GM21423 (cell line): ENCODE measurements around the gene TMEM178B.
"Not testable (repeated sequence)": the region's sequence is repeated elsewhere in the genome, so short reads cannot be mapped to it uniquely, and the experiment has no call there.

ENCODE experiments used
- ATAC-seq: cut with Tn5 transposase; IDR thresholded peaks from one replicate; pipeline ENCODE4 v1.9.1; 2021; ENCODE audit warnings: mild to moderate bottlenecking, moderate library complexity; ENCODE audit not compliant: unreplicated experiment

TMEM178B gene

DNA sequence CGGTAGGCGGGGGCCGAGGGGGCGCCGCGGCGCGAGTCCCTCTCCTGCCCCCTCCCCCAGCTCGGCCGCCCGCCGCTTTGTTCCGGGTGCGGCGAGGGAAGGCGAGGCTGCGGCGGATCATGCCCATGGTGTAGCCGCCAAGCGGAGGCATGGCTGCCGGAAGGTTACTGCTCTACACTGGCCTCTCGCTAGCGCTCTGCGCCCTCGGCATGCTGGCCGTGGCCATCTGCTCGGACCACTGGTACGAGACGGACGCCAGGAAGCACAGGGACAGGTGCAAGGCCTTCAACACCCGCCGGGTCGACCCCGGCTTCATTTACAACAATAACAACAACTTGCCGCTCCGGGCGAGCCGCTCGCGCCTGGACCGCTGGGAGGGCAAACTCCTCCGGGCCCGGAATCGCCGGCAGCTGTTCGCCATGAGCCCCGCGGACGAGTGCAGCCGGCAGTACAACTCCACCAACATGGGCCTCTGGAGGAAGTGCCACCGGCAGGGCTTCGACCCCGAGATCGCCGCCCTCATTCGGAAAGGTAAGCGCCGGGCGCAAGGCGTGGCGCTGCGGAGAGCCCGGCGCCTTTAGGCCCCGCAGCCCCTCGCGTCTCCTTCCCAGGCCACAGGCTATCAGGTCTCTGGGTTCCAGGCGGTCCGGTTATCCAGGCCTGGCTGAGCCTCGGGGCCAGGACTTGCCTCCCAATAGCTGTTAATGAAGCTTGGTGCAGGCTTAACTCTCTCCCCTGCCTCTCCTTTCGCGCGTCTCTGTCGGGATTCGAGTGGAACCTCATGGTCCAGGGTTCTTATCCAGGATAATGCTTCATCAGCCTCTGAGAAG is 513 bp downstream of the TMEM178B start:
- no peak for ATAC-seq

DNA sequence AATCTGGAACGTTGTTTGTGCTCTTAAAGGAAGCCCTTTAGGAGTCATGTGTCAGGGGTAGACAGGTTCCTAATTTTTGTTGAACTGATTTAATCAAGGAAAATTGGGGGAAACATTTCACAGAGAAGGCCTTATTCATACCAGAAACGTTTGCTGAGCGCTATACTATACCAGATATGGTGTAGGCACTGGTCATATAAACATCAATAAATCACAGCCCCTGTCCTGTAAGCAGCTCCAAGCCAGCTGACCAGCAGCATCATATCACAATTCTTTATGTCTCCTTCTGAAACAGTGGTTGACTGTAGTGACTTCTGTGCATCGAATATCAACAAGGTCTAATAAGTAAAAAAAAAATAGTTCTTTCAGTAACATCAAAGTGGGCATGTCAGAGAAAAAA is 1.1 kb downstream of the TMEM178B start:
- no peak for ATAC-seq

DNA sequence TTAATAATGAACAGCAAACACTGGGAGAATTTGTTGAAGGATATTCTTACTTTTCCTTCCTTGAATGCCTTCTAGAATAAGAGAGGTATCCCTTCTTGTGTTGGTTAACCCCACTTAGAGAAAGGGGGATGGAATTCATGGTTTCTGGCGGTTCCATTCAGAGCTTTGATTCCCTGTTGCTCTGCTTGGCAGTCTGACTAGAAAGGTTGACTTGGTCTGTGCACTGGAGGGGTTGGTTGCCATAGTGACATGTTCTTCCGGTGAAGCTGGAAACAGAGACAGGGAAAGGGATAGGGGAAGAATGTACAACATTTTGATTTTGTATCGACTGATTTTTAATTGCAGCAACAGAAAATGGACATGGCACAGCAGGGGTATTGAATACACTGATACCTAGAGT is 2.5 kb downstream of the TMEM178B start:
- ATAC-seq, result no peak

DNA sequence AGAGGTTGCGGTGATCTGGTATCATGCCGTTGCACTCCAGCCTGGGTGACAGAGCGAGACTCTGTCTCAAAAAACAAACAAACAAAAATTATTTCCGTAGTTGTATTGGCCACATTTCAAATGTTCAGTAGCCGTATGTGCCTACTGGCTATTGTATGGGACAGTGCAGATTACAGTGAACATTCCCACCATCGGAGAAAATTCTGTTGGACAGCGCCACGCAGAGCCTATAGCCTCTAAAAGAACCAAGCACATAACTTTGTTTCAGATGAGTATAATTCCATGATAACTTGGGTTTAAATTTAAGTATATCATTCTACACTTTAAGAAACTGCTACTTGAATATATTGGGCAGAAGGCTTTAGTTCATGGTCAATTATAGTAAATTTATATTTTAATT is 5.4 kb downstream of the TMEM178B start:
- ATAC-seq, result no peak

DNA sequence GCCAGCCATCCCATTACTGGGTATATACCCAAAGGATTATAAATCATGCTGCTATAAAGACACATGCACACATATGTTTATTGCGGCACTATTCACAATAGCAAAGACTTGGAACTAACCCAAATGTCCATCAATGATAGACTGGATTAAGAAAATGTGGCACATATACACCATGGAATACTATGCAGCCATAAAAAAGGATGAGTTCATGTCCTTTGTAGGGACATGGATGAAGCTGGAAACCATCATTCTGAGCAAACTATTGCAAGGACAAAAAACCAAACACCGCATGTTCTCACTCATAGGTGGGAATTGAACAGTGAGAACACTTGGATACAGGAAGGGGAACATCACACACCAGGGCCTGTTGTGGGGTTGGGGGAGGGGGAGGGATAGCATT is 15.6 kb downstream of the TMEM178B start:
- not testable (repeated sequence) for ATAC-seq

DNA sequence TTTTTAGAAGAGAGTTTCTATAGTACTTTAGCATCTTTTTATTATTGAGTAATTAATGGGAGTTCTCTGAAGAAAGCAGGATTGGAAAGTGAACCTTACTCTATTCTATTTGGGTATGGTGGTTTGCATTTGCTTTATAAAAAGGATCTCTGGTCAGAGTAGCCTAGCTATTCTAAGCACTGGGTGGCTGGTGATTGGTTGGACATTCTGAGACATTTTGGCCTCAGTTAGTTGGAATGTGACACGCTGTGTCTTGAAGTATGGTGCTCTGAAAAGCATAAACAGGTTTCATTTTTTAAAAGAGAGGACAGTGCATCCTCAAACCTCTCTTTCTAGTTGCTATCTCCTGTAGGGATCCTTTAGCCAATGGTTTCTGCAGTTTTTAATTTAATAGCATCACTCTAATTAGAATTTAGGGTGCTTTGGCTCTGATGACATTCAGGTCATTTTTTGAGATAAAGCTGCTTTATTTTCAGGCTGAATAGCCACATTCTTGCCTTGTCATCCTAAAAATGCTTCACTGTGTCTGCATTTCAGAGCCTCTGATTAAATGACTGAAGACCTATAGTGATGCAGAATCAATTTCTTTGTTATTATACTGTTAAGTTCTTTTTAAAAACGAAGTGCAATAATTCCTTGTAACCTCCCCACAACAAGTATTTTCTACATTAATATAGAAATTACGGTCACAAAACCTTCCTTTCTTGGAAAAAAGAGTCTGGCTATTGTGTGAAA is 20.6 kb downstream of the TMEM178B start:
- ATAC-seq, result no peak

DNA sequence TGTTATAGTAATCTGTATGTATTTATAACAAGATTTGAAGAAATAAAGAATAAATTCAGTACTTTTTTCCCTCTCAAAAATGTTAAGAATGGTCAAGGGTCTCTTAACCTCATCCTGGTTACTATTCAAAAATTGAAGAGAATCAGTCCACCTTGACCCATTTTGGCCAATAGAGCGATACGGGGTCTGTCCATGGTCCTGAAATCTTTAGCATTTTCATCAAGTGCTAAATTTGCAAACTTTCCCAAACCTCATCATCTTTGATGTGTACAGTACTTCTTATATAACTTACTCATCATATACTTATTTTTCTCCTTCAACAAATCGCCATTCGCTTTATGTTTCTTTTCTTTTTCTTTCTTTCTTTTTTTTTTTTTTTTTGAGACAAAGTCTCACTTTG is 23.6 kb downstream of the TMEM178B start:
- ATAC-seq, result no peak

DNA sequence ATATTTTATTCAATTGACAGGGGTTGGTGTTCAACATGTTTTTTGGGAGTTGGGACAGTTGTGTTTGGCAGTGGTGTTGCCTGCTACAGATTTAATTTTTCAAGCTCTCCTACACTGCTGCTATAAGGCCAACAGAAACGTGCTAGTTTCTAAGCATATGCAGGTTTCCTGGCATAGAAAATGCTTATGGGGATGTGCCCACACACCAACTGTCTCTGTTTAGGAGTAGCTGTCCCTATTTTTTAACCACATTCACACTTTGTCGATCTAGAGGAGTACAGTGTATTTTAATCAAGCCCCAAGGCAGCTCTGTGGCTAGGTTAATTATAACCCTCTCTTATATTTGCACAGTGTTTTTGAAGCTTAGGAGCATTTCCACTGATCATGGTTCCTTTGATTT is 28.6 kb downstream of the TMEM178B start:
- no peak for ATAC-seq

DNA sequence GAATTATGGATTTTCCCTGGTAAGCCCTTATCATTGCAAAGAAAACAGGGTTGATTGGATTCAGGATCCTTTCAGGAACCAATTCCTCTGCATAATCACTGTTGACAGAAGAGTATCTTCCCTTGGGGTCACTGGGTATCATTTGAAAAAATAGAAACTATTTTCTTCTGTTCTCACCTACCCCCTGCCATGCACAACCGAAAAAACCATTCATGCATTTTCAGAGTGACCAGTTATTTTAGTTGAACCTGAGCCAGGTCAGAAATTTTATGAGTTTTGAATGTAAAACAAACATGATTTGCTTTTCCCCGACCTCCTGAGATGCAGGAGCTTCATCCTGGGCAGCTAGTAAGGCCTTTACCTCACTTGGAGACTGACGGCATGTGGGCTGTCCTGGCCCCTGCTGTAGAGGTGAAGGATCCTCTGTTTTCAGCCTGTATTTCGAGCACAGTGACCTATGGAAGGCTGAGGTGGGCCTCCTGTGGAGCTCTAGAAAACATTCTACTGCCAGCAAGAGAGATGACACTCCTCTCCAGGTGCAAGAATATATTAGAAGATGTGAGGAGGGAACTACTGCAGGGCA is 30.1 kb downstream of the TMEM178B start:
- no peak for ATAC-seq

DNA sequence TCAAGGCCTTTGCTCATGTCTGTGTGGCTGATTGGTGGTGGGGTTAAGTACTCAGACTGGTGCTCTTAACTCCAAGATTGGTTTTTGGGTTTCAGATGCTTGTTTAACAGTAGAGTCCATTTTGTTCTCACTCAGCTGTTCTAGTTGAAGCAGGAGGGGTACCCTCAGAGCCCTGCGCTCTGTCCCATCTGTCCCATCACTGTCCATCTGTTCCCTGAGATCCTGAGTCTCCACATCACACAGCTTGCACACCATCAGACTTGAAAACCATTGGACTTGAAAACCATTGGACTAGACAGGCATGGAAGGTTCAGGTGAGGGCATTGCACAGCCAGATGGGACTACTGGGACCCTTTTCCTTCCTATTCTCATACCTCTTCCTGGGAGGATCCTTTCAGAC is 39.3 kb downstream of the TMEM178B start:
- no peak for ATAC-seq

DNA sequence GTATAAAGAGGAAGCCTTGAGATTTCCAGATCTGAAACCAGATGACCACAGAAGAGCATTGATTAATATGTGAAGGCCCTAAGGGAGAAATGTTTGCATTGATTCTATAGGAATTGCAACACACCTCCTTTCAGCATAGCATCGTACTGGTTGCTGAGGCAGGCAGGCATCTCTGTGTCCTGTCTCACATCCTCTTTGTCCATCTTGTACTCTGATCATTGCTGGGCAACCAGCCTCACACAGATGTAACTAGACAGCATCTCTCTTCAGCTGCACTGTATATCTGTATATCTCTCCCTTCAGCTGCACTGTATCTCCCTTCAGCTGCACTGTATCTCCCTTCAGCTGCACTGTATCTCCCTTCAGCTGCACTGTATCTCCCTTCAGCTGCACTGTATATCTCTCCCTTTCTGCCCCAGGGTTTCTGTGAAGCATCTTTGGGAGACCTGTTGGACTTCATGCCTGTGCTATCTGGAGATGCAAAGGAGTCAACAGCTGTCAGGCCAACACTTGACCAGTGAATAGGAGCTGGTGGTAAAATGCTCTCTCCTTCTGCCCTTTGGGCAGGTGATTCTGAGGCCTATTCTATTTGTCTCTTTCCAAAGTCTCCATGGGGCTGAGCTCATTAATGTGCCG is 40.3 kb downstream of the TMEM178B start:
- no peak for ATAC-seq

DNA sequence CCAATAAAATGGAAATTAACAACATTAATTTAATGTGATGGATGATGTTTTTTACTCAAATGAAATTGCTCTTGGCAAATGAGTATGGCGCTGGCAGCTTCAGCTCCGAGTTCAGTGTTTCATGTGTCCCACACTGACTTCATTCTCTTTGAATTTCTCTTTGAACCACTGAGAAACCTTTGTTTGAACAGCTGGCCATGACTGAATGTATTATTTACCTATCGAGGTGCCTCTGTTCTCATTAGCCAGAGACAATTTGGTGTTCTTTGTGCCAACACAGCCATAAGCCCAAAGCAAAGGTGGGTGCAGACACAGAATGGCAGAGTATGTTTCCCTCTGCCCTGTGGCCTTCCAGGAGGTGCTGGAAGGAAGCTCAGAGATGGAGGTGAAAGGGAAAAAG is 42.1 kb downstream of the TMEM178B start:
- ATAC-seq, result no peak

DNA sequence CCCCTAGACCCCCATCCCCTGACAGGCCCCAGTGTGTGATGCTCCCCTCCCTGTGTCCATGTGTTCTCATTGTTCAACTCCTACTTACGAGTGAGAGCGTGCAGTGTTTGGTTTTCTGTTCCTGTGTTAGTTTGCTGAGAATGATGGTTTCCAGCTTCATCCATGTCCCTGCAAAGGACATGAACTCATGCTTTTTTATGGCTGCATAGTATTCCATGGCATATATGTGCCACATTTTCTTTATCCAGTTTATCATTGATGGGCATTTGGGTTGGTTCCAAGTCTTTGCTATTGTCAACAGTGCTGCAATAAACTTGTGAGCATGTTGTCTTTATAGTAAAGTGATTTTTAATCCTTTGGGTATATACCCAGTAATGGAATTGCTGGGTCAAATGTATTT is 42.8 kb downstream of the TMEM178B start:
- not testable (repeated sequence) for ATAC-seq

DNA sequence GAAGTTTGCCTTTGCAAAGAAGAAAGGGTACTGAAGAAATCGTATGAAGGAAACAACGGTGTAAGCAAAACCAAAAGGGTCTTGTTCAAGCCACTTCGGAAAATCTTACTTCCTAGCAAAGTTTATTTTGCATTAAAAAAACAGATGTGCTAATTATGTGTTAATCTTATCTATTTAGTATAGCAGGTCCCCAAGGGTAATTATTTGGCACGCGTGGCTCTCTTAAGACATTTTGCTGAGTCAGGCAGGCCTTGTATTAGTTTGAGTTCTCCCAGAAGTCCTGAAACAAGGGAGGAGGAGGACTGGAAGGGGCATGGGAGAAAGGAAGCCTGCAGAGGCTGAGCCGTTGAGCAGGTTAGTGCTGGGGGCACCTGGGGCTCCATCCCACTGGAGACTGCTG is 44.9 kb downstream of the TMEM178B start:
- ATAC-seq, result no peak

DNA sequence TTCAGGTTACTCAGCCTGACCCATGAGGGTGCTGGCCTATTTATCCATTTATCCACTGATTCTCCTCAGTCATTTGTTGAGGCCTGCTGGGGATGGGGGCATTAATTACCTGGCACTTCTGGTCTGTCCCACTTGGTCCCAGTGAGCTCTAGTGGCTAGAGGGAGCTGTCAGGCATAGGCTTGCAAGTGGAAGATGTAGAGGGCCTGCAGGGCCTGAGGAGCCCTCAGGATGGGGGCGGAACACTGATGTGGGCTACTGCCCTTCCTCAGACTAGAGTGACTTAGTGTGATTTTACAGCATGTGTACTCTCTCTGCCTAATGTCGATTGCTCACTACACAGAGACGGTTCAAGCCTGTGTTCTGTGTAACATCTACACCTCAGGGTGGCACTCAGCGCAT is 45.3 kb downstream of the TMEM178B start:
- no peak for ATAC-seq

DNA sequence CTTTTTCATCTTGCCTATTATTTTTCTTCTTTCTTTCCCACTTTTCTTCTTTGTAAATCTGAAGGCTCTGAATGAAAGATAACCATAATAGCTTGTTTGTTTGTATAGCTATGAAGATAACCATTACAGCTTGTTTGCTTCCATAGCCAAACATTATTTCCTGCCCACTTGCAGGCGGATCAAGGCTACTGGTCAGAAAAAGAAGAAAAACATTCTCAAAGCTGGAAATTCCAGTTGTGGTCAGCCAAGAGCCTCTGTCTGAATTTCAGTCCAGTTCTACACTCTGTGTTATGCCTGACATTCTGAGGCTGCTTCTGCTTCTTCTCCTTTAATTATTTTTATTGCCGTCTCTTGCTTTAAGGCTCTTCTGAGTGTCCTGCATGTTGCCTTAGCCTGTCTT is 48.9 kb downstream of the TMEM178B start:
- ATAC-seq, result no peak

DNA sequence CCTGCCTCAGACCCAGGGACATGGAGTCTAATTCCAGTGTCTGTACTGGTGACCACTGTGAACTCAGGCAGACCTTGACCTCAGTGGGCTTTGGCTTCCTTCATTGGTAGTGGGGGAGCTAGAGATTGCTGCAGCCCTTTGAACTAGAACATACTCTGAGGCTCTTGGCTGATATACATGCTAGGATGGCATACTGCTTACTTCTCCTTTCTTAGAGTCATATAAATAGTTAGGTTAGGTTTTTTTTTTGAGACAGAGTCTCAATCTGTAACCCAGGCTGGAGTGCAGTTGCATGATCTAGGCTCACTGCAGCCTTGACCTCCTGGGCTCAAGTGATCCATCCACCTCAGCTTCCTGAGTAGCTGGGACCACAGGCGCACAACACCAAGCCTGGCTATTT is 49.7 kb downstream of the TMEM178B start:
- ATAC-seq, result no peak

DNA sequence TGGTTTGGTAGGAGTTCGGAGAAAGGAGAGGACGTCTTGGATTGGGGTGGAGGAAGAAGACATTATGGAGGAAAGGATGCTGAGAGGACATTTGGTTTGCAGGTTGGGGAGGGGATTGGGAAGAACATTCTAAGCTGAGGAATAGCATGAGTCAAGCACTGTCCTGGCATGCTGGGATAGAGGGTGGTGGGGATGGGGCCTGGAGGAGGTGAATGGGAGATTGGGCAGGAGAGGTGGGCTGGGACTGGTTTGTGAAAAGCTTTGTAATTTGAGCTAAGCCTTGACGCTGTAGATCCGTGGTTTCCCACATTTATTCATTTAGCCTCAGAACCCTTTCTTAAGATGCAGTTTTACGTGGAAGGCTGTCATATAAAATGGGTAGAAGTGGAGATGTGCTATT is 52.2 kb downstream of the TMEM178B start:
- no peak for ATAC-seq

DNA sequence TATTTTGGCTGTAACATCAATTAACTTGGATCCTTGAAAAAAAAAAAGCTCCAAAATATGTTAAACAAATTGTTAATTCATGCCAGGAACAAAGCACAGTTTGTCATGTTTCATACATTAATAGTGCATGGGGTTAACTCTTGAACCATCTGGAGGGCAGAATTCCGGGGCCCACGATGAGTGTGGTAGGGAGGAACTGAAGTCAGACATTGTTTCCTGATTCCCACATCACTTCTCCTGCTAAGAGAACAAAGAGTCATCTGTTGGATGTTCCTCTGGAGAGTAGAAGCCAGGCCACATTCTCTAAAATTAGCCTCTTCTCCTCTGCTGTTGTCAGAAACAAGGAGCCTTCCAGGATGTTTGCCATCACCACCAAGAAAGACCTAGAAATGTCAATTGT is 54.6 kb downstream of the TMEM178B start:
- ATAC-seq, result no peak

DNA sequence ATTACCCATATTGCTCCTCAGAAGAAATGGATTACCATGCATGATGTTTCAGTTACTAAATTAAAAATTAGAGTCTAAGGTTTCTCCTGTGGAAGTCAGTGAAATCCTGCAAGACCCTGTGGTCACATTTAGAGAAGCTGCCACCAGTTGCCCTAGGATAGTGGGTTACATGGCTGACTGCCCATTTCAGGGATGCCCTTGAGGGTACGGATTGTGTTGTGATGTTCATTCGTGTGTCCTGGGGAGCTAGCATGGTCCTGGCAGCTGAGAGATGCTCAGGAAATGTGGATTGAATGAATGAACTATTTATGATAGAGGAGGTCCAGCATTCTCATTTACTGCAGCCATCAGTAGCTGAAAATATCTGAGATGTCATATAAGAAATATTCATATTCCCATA is 55.1 kb downstream of the TMEM178B start:
- ATAC-seq, result no peak

DNA sequence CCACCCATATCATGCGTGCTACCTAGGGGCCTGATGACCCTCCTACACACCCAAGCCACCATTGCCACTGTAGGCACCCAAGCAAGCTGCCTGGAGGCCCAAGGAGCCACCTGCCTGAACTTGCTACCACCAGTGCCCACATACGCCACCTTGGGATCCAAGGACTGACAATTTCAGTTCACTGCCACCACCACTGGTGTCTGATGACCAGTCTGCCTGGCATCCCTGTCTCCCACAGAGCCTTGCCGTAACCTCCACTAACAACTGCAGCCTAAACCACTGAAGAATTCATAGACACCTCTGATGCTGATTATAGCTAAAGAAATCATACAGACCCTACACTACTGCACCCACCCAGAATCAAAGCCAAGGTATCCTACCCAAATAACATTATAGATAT is 58.8 kb downstream of the TMEM178B start:
- no peak for ATAC-seq

DNA sequence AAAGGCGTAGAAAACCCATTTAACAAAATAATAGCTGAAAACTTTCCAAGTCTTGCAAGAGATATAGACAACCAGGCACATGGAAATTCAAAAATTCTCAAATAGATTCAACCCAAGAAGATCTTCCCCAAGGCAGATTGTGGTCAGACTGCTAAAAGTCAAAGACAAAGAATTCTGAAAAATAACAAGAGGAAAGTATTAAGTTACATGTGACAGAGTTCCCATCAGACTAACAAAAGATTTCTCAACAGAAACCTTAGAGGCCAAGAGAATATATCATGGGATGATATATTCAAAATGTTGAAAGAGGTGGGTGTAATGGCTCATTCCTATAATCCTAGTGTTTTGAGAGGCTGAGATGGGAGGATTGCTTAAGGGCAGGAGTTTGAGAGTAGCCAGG is 59.8 kb downstream of the TMEM178B start:
- ATAC-seq, result no peak
